Measurements from ENCODE around the gene SNX21.
"Not testable (repeated sequence)": the region's sequence is repeated elsewhere in the genome, so short reads cannot be mapped to it uniquely, and the experiment has no call there.

The SNX21 gene

GRCh38 chr20:45823949-45824835 is 9.4 kb upstream of the SNX21 start:
- no peak for DNase-seq

- DNase-seq, result no peak
Observed at GRCh38 chr20:45826381-45827019, 7.1 kb upstream of the SNX21 start.

GRCh38 chr20:45827030-45827652 is 6.5 kb upstream of the SNX21 start, which contains the start of gene TNNC2:
Gene TNNC2 (minus strand): TSS chr20:45827312. CDS start chr20:45827248, 64 bp downstream.
- DNase-seq, result no peak

- DNase-seq, result no peak
Observed at GRCh38 chr20:45827712-45828111, 5.9 kb upstream of the SNX21 start.

GRCh38 chr20:45828589-45828988 is 5.0 kb upstream of the SNX21 start:
- DNase-seq, result no peak

- DNase-seq, result not testable (repeated sequence)
Observed at GRCh38 chr20:45829673-45830106, 3.9 kb upstream of the SNX21 start.

- no peak for DNase-seq
Observed at GRCh38 chr20:45832619-45833018, 980 bp upstream of the SNX21 start.

- DNase-seq, result no peak
Observed at GRCh38 chr20:45833883-45834796, 541 bp downstream of the SNX21 start.

GRCh38 chr20:45834797-45835161 is 1.2 kb downstream of the SNX21 start:
- DNase-seq, result no peak

GRCh38 chr20:45835329-45835765 is 1.7 kb downstream of the SNX21 start:
- DNase-seq, result no peak

GRCh38 chr20:45835825-45836224 is 2.2 kb downstream of the SNX21 start:
- no peak for DNase-seq

GRCh38 chr20:45836841-45837240 is 3.2 kb downstream of the SNX21 start:
- DNase-seq, result no peak

GRCh38 chr20:45840700-45841198 is 7.2 kb downstream of the SNX21 start:
- no peak for DNase-seq

- no peak for DNase-seq
Observed at GRCh38 chr20:45841407-45842129, 8.0 kb downstream of the SNX21 start.

- no peak for DNase-seq
Observed at GRCh38 chr20:45842169-45842812, 8.7 kb downstream of the SNX21 start.

- DNase-seq, result no peak
Observed at GRCh38 chr20:45843506-45843905, 9.9 kb downstream of the SNX21 start.

GRCh38 chr20:45845452-45845851 is 11.9 kb downstream of the SNX21 start:
- no peak for DNase-seq

- DNase-seq, result no peak
Observed at GRCh38 chr20:45848421-45848820, 14.8 kb downstream of the SNX21 start.

GRCh38 chr20:45848969-45849582 is 15.5 kb downstream of the SNX21 start:
- DNase-seq, result no peak

- DNase-seq, result no peak
Observed at GRCh38 chr20:45850238-45850637, 16.6 kb downstream of the SNX21 start.

- DNase-seq, result no peak
Observed at GRCh38 chr20:45850926-45851325, 17.3 kb downstream of the SNX21 start.

All from NCI-H187 treated with DMSO at 0.1 percent for 48 hours (cell line).